ENCODE results near the gene B3GALT4. TPM values are rescaled to one million over a fixed set of nuclear protein-coding genes. Genes with fewer than 3 reads are reported as not detected.

Gene B3GALT4
- total RNA-seq, 2 experiments from 2014 or later: 1.8 to 2.1 TPM

DNA sequence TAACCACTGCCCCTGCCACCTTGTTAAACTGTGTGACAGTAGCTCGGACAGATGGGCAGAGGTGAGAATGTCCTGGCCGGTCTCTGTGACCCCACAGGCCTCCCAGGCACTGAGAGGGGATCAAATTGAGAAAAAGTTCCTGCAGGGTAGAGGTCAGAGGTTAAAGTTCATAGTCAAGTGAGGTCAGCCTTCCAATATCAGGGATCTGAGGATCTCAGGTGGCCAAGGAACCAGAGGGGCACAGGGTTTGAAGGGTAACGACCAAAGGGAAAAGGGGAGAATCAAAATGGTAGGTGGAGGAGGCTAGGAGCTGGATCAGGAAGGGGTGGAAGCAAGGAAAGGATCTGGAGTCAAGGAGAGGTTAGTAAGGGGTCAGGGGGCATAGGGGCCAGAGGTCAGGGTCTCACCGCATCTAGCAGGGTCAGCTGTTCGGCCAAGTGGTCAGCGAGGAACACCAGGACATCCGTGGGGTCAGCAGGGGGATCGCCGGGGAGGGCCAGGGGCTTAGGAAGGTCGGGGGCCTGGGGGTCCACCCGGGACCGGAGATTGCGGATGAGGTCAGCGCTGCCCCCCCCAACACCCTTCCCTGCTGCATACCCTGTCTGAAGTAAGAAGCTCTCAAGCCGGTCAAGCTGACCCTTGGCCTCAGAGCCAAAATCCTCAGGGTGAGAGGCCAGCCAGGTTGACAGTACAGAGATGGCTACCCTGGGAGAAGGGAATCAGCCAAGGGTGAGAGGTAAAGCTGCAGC, 18.9 kb downstream of the B3GALT4 start:
- H3K4me3 Mint-ChIP-seq: no peak overlapping the region
- peaks cover 24% of the 10 kb centered on the region for H3K36me3 Mint-ChIP-seq
- no peak for DNase-seq
- H3K9me3 Mint-ChIP-seq: no peaks in the 10 kb centered on the region
- peaks cover 34% of the 10 kb centered on the region for H3K4me1 Mint-ChIP-seq
- H3K27me3 Mint-ChIP-seq: peaks cover 5% of the 10 kb centered on the region
- H3K27ac Mint-ChIP-seq: no peak overlapping the region

- H3K27ac Mint-ChIP-seq: peak overlapping the region; percentile 56
Observed at GRCh38 chr6:33296797-33297405, 20.0 kb downstream of the B3GALT4 start.

GRCh38 chr6:33297406-33297955, 20.6 kb downstream of the B3GALT4 start:
- H3K36me3 Mint-ChIP-seq: peaks cover 30% of the 10 kb centered on the region
- peak overlapping the region; percentile 56 for H3K27ac Mint-ChIP-seq
- H3K4me3 Mint-ChIP-seq: peak overlapping the region; percentile 57
- H3K4me1 Mint-ChIP-seq: peaks cover 29% of the 10 kb centered on the region
- no peaks in the 10 kb centered on the region for H3K9me3 Mint-ChIP-seq
- H3K27me3 Mint-ChIP-seq: peaks cover 5% of the 10 kb centered on the region
- DNase-seq: no peak

More at GRCh38 chr6:33296797-33297405, 20.0 kb downstream of the B3GALT4 start:
- DNase-seq: no peak
- Mint-ChIP-seq H3K9me3 (no peaks in the 10 kb centered on the region), H3K4me3 (no peak overlapping the region), H3K4me1 (peaks cover 29% of the 10 kb centered on the region), H3K36me3 (peaks cover 25% of the 10 kb centered on the region), H3K27me3 (peaks cover 5% of the 10 kb centered on the region)

GRCh38 chr6:33297956-33298772, 21.2 kb downstream of the B3GALT4 start:
- Mint-ChIP-seq H3K9me3 (no peaks in the 10 kb centered on the region), H3K4me1 (peaks cover 29% of the 10 kb centered on the region), H3K4me3 (peak overlapping the region; percentile 94), H3K27me3 (peaks cover 5% of the 10 kb centered on the region), H3K36me3 (peaks cover 33% of the 10 kb centered on the region), H3K27ac (peak overlapping the region; percentile 96)
- peak; percentile 70 for DNase-seq

- H3K27ac Mint-ChIP-seq: peak within 1 kb of the TSS; percentile 96
- H3K36me3 Mint-ChIP-seq: peaks cover 36% of the 10 kb centered on the region
- peaks cover 5% of the 10 kb centered on the region for H3K27me3 Mint-ChIP-seq
- peak; percentile 58 for DNase-seq
- peak within 1 kb of the TSS; percentile 94 for H3K4me3 Mint-ChIP-seq
- H3K9me3 Mint-ChIP-seq: no peaks in the 10 kb centered on the region
- H3K4me1 Mint-ChIP-seq: peaks cover 32% of the 10 kb centered on the region
Observed at GRCh38 chr6:33298773-33299236, 21.9 kb downstream of the B3GALT4 start, which contains the start of gene RGL2. RGL2 (minus strand) TSS chr6:33298942; CDS start chr6:33298610, 332 bp downstream.

DNA sequence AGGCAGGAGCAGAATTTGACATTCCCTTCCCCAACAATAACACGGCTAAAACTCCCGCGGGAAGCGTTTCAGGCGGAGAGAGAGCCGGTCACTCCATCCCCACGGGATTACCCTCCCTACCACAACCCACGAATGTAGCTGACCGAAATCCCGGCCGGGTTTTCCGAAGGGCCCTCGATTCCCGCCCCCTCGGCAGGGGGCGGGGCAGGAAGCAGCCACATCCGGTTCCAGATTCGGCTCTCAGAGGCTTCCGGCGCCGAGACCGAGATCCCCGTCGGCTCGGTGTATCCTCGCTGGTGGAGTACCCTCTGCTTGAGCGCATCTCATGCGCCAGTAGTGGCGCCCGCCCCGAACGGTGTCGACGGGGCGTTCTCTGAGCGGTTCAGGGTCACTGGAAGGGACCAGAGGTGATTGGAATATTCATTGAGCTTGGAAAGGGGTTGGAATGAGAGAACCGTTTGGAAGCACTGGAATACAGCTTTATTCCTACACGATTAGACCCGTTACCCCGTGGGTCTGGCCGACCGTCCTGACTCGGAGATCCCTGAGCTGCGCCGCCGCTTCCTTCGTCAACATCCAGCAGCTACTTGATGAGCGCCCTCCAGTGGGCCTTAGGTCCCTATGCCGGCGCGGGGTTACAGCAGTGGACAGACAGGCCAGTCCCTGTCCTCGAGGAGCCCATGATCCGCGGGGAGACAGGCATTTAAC, 22.5 kb downstream of the B3GALT4 start:
- DNase-seq: peak; percentile 95
- Mint-ChIP-seq H3K27ac (peak overlapping the region; percentile 96), H3K9me3 (no peaks in the 10 kb centered on the region), H3K27me3 (peaks cover 5% of the 10 kb centered on the region), H3K36me3 (peaks cover 37% of the 10 kb centered on the region), H3K4me3 (peak overlapping the region; percentile 94), H3K4me1 (peaks cover 37% of the 10 kb centered on the region)

GRCh38 chr6:33301877-33302276, 25.0 kb downstream of the B3GALT4 start:
- Mint-ChIP-seq H3K9me3 (no peaks in the 10 kb centered on the region), H3K36me3 (peaks cover 44% of the 10 kb centered on the region), H3K4me3 (no peak overlapping the region), H3K27ac (peak overlapping the region; percentile 57), H3K4me1 (peaks cover 50% of the 10 kb centered on the region), H3K27me3 (peaks cover 5% of the 10 kb centered on the region)
- no peak for DNase-seq

DNA sequence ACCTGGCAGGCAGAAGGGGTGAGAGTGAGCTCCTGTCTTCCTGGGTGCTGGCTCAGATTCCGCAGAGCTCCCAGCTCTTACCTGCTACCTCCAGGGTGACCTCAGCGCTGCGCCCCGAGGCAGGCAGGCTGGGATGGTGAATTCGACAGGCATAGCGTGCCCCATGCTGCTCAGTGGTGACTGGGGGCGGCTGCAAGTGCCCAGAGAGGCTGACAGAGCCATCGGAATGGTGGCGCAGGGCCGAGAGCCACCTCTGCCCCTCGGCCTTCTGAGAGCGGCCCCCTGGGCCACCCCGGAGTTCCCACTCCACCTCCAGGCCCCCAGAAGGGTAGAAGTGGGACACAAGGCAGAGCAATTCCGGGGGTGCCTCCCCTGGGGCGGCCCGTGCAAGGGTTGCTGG, 27.3 kb downstream of the B3GALT4 start:
- no peak for DNase-seq
- H3K4me3 Mint-ChIP-seq: no peak overlapping the region
- H3K9me3 Mint-ChIP-seq: no peaks in the 10 kb centered on the region
- H3K27me3 Mint-ChIP-seq: peaks cover 3% of the 10 kb centered on the region
- no peak overlapping the region for H3K27ac Mint-ChIP-seq
- H3K4me1 Mint-ChIP-seq: peaks cover 47% of the 10 kb centered on the region
- H3K36me3 Mint-ChIP-seq: peaks cover 49% of the 10 kb centered on the region

DNA sequence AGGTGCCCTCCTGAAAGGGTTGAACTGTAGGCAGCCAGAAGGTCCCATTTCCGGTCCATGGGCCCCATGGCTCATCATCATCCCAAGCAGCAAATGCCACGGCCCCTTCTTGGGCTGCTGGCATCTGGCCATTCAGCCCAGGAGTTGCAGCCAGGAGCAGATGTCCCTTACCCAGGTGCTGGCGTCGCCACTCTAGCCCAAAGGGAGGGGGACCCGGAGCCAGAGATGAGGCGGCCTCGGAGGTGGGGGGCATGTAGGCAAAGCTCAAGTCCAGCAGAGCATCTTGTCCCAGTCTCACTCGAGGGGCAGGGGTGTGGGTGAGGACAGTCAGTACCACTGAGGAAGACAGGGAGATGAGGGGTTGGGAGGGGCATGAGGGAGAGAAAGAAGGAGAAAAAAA, 28.1 kb downstream of the B3GALT4 start:
- H3K4me3 Mint-ChIP-seq: no peak overlapping the region
- H3K36me3 Mint-ChIP-seq: peaks cover 41% of the 10 kb centered on the region
- H3K9me3 Mint-ChIP-seq: no peaks in the 10 kb centered on the region
- peak overlapping the region; percentile 74 for H3K27ac Mint-ChIP-seq
- no peak for DNase-seq
- peaks cover 38% of the 10 kb centered on the region for H3K4me1 Mint-ChIP-seq
- H3K27me3 Mint-ChIP-seq: no peaks in the 10 kb centered on the region

GRCh38 chr6:33306356-33306755, 29.4 kb downstream of the B3GALT4 start:
- no peaks in the 10 kb centered on the region for H3K9me3 Mint-ChIP-seq
- no peaks in the 10 kb centered on the region for H3K27me3 Mint-ChIP-seq
- peaks cover 35% of the 10 kb centered on the region for H3K4me1 Mint-ChIP-seq
- no peak for DNase-seq
- peaks cover 35% of the 10 kb centered on the region for H3K36me3 Mint-ChIP-seq
- H3K4me3 Mint-ChIP-seq: no peak overlapping the region
- H3K27ac Mint-ChIP-seq: peak overlapping the region; percentile 59

DNA sequence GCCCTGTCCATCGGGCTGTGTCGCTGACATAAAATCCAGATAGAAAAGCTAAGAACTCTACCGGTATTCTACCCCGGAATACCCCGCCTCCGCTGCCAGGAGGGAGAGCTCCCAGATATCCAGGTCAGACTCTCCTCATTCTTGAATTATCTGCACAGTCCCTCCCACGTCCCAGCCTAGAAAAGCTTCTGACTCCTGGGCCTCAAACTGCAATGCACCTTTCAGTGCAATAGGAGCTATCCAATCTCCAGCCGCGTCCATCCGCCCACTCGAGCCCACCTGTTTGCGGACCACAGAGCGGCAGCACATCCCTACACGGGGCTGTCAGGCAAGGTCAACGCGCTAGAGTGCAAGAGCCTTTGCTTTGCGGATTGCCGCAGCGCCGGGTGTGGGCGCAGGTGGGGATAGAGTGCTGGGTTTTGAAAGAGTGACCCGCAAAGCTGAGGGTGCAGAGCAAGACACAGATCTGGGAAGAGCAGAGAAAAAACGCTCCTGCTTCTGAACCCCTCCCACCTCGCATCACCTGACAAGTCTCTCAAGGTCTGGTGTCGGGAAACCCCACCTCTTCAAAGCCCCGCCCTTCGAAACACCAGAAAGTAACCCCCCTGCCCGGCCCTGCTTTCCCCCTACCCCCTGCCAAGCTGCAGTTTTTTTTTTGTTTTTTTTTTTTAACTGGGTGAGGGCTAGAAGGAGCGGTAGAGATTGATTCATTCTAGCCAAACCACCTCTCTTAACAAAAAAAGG, 35.6 kb downstream of the B3GALT4 start:
- peak; percentile 82 for DNase-seq
- H3K4me1 Mint-ChIP-seq: peaks cover 48% of the 10 kb centered on the region
- H3K36me3 Mint-ChIP-seq: peaks cover 42% of the 10 kb centered on the region
- H3K27me3 Mint-ChIP-seq: no peaks in the 10 kb centered on the region
- H3K27ac Mint-ChIP-seq: peak overlapping the region; percentile 99
- peak overlapping the region; percentile 99 for H3K4me3 Mint-ChIP-seq
- H3K9me3 Mint-ChIP-seq: no peaks in the 10 kb centered on the region

GRCh38 chr6:33313105-33313708, 36.3 kb downstream of the B3GALT4 start:
- Mint-ChIP-seq H3K27me3 (no peaks in the 10 kb centered on the region), H3K27ac (peak overlapping the region; percentile 99), H3K9me3 (no peaks in the 10 kb centered on the region), H3K4me3 (peak overlapping the region; percentile 99), H3K36me3 (peaks cover 45% of the 10 kb centered on the region), H3K4me1 (peaks cover 52% of the 10 kb centered on the region)
- peak; percentile 60 for DNase-seq

DNA sequence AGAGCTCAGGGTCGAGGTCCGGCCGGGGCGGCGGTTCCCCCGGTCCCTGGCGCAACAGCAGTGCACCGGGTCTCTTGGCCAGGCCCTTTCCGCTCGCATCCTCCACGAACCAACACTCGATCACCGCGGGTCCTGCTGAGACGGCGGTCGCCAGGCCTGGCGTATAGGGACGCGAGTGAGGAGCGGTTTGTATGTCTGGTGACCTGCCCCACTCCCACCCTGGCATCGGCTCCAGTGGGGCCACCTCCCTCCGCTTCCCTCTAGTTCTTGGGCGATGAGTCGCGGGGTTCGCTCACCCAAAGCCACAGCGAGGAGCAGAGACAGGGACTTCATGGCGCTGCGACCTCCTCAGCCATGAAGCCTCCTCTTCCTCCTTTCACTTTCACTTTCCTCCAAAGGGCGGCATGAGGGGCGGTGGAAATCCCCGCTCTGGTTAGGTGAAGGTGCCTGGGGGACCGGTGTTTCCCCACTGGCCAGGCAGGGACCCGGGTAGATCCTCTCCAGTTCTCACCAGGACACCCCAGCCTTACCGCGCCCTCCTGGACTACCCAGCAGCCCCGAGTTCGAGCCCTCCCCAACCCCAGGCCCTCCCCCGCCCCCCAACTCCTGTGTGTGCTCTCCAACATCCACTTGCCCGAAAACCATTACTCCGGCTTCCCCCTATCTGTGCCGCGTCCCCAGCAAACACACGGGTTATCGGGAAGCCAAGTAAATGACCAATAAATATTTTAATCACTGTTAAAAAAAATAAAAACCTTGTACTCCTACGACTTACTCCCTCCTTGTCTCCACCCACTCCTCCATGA, 37.0 kb downstream of the B3GALT4 start, which contains the start of gene TAPBP:
TSS of gene TAPBP (minus strand) at position 370 of the 806 bp plus-strand sequence. CDS start at position 333, 37 bp downstream.
- Mint-ChIP-seq H3K27ac (peak within 1 kb of the TSS; percentile 99), H3K4me3 (peak within 1 kb of the TSS; percentile 99), H3K9me3 (no peaks in the 10 kb centered on the region), H3K36me3 (peaks cover 43% of the 10 kb centered on the region), H3K27me3 (no peaks in the 10 kb centered on the region), H3K4me1 (peaks cover 52% of the 10 kb centered on the region)
- DNase-seq: peak; percentile 92
